ENCODE results near the gene NOLC1. TPM values are rescaled to one million over a fixed set of nuclear protein-coding genes. Genes with fewer than 3 reads are reported as not detected.

The NOLC1 gene
- total and polyA plus RNA-seq, 2 of the 13 experiments (the other 11 are each of a cell fraction or from before 2014, with no cell fraction given), result 50.6 to 81.0 TPM

- TF ChIP-seq SOX13 (IDR thresholded peaks at IDR 0.05) (no peak), SOX13 (CRISPR knock-in tag; conservative IDR thresholded peaks at IDR 0.05 in 1 of 2, IDR thresholded peaks at IDR 0.05 in 1 of 2) (peak in 1 of 2 experiments; percentile 42; a peak in 2 of 4 replicates), HMG20A (CRISPR knock-in tag; IDR thresholded peaks at IDR 0.05; ENCODE audit: borderline replicate concordance) (no peak), NFE2L1 (CRISPR knock-in tag; IDR thresholded peaks at IDR 0.05; ENCODE audit: borderline replicate concordance) (no peak), ZMYM4 (CRISPR knock-in tag; IDR thresholded peaks at IDR 0.05) (no peak), MEF2D (CRISPR knock-in tag; IDR thresholded peaks at IDR 0.05) (no peak), ZNF496 (CRISPR knock-in tag; IDR thresholded peaks at IDR 0.05; ENCODE audit: insufficient replicate concordance) (no peak), THAP7 (CRISPR knock-in tag; IDR thresholded peaks at IDR 0.05) (no peak), HNRNPH1 (optimal IDR thresholded peaks at IDR 0.05; ENCODE audit: low read depth, low read length) (peak; percentile 78), ZNF775 (CRISPR knock-in tag; IDR thresholded peaks at IDR 0.05; ENCODE audit: borderline replicate concordance) (no peak), ZNF556 (CRISPR knock-in tag; IDR thresholded peaks at IDR 0.05; ENCODE audit: borderline replicate concordance) (no peak), ADNP (CRISPR knock-in tag; IDR thresholded peaks at IDR 0.05) (no peak), ZNF260 (CRISPR knock-in tag; IDR thresholded peaks at IDR 0.05; ENCODE audit: borderline replicate concordance, low read depth) (no peak), ZSCAN29 (CRISPR knock-in tag; conservative IDR thresholded peaks at IDR 0.05) (no peak), RERE (CRISPR knock-in tag; IDR thresholded peaks at IDR 0.05; ENCODE audit: low read depth) (0 out of 2 replicates have a peak, but pooled peaks have one; percentile 24), ZNF280B (CRISPR knock-in tag; IDR thresholded peaks at IDR 0.05; ENCODE audit: borderline replicate concordance) (peak; percentile 18; the same call in 1 of the 2 replicates), ZNF382 (CRISPR knock-in tag; IDR thresholded peaks at IDR 0.05; ENCODE audit: borderline replicate concordance) (no peak)
- TF ChIP-seq, protein P1, sequence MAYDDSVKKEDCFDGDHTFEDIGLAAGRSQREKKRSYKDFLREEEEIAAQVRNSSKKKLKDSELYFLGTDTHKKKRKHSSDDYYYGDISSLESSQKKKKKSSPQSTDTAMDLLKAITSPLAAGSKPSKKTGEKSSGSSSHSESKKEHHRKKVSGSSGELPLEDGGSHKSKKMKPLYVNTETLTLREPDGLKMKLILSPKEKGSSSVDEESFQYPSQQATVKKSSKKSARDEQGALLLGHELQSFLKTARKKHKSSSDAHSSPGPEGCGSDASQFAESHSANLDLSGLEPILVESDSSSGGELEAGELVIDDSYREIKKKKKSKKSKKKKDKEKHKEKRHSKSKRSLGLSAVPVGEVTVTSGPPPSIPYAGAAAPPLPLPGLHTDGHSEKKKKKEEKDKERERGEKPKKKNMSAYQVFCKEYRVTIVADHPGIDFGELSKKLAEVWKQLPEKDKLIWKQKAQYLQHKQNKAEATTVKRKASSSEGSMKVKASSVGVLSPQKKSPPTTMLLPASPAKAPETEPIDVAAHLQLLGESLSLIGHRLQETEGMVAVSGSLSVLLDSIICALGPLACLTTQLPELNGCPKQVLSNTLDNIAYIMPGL (CRISPR knock-in tag; IDR thresholded peaks at IDR 0.05; ENCODE audit: borderline replicate concordance in 1 of 2, low read depth in 1 of 2), result peak in 1 of 2 experiments; percentile 59; a peak in 2 of 4 replicates
Observed at GRCh38 chr10:102114861-102115618, 37.1 kb upstream of the NOLC1 start (continued).

All from HepG2 (cell line).